Pulmonary artery endothelial cell (primary cell): ENCODE measurements around the gene PDGFA. TPM values are rescaled to one million over a fixed set of nuclear protein-coding genes. Genes with fewer than 3 reads are reported as not detected.

Experiments
- DNase-seq: peaks from one replicate; pipeline ENCODE4 v3.0.0-alpha.2; 2011; ENCODE audit warnings: low read depth, low spot score
- total RNA-seq: library from RNA; depleted of rRNA; stranded (reverse); fragments of >200 nt; gene quantifications from 2 replicates; pipeline ENCODE4 v1.2.3, GENCODE V29; 2014

Gene PDGFA
- total RNA-seq, 1 donor from 2014 or later: 63.2 TPM

GRCh38 chr7:461453-462172, 58.0 kb downstream of the PDGFA start:
- DNase-seq: no peak

- DNase-seq: no peak
These were observed 58.6 kb downstream of the PDGFA start for GRCh38 chr7:461117-461452.

DNA sequence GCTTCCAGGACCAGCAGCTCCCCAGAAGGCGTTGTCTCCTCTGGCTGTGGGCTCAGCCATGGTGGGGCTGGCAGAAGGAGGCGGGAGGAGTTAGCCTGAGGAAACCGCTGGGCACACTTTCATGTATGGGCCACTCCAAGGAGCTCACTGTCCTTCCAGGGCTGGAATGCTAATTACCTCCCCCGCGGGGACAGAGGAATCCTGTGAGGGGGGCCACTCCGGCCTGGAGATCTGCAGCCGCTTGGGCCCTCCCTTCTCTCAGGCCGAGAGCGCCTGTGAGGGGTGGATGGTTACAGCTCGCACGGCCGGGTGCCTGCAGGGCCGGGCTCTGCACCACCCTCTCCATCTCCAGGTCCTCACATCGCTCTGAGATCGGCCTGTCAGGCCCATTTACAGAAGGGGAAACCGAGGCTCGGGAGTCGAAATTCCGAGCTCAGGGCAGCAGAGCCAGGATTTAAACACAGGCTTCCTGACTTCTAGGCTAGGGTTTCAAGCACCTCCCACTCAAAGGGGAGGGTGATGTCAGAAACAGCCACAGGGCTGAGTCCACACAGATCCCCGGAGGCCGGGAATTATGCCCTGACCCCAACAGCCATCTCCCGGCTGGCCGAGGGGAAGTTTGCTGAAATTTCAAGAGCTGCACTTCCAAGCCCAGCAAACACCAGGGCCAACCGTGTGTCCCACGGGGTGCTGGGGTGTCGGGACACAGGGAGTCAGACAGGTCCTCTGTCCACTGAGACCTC, 59.1 kb downstream of the PDGFA start:
- DNase-seq: no peak

DNA sequence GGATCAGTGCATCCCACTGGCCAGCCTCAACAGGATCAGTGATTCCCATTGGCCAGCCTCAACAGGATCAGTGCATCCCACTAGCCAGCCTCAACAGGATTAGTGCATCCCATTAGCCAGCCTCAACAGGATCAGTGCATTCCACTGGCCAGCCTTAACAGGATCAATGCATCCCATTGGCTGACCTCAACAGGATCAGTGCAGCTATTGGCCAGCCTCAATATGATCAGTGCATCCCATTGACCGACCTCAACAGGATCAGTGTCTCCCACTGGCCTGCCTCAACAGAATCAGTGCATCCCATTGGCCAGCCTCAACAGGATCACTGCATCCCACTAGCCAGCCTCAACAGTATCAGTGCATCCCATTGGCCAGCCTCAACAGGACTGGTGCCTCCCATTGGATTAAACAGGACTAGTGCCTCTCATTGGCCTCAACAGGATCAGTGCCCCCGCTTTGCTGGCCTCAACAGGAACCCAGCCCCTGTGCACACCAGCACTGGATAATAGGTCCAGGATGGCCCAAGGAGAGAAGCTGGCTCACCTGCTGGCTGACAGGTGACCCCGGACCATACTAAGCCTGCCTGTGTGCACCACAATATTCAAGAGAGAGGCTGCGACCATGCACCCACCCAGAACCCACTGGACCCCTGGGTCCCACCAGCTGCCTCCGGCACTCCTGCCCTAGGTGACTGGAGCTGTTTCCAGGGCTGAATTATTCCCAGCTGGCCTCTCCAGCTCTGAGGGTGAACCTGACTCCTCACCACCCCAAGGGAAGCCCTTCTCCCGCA, 59.9 kb downstream of the PDGFA start:
- no peak for DNase-seq

- DNase-seq: no peak
These were observed 61.0 kb downstream of the PDGFA start for GRCh38 chr7:458511-459245.

DNA sequence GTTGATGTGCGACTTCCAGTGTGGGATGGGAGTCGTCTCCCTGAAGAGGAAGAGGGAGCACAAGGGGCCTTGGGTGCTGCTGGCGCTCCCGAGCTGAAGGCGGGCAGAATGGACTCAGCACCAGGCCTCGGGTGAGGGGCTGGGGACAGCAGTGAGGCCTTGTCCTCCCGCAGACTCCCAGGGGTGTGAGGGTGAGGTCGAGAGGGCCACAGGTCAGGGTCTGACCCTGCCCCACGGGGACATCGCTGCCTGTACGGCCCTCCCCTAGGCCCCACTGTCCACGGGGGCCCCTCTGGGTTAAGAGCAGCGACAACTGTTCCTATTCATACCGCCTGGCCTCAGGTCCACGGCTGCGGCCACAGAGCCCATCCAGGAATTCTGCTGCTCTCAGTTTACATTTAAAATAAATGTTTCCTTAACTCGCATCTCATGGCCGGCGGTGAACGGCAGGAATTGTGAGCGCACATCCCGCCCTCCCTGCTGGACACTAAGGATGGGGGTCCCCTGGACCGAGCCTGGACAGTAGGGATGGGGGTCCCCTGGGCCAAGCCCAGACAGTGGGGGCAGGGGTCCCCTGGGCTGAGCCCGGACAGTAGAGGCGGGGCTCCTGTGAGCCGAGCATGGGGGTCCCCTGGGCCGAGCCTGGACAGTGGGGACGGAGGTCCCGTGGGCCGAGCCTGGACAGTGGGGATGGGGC, 61.7 kb downstream of the PDGFA start:
- no peak for DNase-seq

DNA sequence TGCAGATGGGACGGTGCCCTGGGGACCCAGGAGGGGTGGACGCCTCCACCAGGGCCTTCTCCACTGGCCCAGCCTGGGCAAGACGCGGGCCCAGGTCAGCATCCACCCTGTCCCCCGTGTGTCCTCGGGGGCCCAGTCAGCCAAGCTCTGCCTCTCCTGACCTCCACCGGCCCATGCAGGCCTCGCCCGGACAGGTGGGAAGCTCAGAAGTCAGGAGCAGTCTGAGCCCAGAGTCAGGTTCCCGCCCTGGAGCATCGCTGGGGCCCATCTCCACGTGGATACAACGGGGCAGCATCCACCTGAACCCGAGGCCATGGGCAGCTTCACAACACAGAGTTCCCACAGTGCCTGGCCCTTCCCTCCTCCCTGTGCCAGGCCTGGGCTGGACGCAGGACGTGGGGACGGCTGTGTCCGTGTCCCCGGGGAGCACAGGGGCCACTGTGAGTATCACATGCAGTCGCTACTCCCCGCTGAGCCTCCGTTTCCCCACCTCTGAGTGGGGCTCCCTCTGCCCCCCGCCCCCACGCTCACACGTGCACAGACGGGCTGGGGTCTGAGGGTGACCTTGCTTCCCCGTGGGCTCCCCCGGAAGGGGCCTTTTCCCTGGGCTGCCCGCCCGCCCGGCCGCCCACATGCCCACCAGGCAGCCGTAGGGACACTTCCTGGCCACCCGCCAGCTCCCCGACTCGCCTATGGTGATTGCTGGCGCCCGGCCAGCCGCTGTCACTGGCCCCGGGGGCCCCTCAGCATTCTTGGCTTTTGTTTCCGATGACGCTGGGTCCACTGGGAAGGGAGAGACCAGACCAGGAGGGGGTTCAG, 64.3 kb downstream of the PDGFA start:
- no peak for DNase-seq

- no peak for DNase-seq
These were observed 65.1 kb downstream of the PDGFA start for GRCh38 chr7:454356-455109.

- DNase-seq: no peak
These were observed 65.9 kb downstream of the PDGFA start for GRCh38 chr7:453597-454306.

DNA sequence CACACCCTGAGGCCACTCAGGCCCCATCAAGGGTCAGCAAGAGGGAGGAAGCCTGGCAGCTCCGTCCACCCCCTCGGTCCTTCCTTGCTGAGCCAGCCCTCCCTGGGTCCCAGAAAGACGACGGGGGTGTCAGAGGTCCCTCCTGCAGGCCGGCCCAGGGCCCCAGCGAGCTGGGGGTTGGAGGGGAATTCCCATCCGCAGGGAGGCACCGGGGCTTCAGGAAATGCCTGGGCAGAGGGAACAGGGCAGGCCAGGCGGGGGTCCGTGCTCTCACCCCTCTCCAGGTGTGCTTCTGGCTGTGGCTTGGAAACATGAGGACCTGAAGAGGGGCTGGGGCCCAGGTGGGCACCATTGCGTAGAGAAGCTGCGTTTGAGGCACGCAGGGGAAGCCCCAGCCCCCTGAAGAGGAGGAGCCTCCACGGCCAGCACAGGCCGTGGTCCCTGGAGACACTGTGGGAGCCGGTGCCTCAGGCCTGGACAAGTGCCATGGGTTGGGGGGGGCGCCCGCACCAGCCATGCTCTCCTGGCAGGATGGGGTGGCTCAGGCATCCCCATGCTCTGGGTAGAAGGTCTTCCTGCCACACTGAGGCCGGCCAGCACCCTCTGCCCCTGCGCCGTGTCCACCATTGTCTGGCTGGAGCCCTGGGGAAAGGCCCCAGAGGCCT, 66.7 kb downstream of the PDGFA start:
- DNase-seq: no peak

DNA sequence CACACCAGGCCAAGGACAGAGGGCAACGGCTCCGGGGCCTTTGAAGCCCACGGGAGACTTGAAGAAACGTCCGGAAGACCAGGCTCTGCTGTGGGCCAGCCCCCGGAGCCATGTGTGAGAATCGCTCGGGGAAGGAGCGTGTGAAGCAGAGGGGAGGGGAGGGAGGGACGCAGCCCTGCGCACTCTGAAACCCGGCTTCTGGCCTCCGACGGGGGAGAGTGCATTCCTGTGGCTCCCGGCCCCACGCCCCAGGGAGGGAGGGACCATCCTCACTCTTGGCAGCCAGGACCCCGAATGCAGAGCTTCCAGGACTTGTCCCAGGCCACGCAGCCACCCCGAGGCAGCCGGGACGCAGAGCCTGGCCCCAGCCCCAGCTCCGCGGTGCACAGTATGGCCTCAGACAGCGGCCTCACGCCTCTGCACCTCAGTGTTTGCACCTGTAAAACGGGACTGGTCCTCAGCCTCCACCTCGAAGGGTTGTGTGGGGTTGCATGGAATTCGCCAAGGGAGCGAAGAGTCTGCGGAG, 67.4 kb downstream of the PDGFA start:
- DNase-seq: no peak

DNA sequence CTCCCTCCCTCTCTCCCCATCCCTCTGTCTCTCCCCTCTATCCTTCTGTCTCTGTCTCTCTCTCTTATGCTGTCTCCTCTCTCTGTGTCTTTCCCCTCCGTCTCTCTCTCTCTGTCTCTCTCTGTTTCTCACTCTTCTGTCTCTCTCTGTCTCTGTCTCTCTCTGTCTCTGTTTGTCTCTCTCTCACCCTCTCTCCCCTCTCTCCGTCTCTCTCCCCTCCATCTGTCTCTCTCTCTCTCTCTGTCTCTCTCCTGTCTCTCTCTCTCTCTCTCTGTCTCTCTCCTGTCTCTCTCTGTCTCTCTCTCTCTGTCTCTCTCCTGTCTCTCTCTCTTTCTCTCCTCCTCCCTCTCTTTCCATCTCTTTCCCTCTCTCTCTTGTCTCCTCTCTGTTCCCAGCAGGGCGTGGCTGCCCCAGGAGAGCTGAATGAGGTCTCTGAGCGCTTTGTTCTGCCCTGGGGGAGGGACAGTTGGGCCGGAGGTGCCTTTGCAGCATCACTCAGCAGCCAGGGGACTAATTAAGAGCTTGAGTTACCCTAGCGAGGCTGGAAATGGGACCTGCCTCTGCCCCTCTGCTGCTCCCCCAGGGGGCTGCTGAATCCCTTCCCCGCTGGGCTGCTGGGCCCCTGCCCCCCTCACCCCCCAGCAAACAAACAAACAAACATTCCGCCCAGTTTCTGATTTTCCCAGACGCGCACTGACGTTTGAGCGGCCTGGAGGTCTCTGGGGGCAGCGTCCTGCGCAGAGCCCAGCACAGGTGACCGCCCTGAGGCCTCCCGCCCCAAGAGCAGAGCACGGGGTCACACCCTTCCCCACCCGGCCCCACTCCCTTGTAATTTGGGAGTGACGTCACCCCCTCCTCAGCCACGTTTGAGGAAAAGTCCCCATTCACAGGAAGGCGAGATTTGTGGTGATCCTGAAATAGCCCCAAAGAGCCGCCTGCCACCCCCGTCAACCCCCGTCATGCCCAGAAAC, 68.1 kb downstream of the PDGFA start:
- DNase-seq: no peak

- no peak for DNase-seq
These were observed 68.9 kb downstream of the PDGFA start for GRCh38 chr7:450741-451140.

- no peak for DNase-seq
These were observed 69.6 kb downstream of the PDGFA start for GRCh38 chr7:450036-450435.

DNA sequence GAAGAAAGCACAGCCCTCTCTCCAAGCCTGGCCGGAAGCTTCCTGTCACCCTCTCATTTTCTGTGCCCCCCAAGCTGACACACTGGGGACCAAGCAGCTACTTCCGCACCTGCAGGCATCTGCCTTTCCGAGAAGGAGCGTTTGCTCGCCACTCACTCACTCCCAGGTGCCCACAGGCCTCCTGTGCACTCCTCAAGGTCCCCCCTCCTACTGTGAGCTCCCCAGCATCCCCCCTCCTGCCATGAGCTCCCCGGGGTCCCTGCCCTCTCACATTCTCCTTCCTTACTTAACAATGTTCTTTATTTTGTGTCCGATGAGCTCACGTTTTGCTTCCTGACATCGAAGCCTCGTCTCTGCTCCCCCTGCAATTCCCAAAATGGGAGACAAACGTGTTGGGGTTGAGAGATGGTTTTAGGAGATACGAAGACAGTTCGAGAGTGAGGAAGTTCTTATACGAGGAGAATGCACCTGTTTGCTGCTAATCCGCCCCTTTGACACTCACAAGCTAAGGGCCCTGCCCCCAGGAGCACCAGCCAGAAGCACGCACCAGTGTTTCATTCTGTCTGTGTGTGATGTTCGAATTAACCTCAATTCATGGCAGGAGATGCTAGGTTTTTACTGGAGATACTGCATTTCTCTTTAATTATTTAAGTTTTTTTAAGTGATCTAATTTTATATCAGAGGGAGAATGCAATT, 70.2 kb downstream of the PDGFA start:
- no peak for DNase-seq

GRCh38 chr7:447523-447922, 72.1 kb downstream of the PDGFA start:
- DNase-seq: no peak
